Measurements from ENCODE around the gene CCT3.

Gene CCT3

DNA sequence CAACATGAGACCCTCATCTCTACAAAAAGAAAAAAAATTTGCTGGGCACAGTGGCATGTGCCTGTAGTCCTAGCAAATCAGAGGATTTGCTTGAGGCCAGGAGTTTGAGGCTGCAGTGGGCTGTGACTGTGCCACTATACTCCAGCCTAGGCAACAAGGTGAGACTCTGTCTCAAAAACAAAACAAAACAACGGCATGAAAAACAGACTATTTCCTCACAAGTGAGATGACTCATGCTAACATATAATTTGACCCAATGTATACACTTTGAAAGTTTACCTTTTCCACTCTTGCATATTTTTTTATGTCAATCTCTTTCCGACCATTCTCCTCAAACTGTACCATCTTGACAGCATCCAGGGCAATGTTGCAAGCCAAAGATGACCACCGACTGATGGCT lies 17.5 kb downstream of the CCT3 start:
- DNase-seq (ENCODE audit: low read depth) = no peak

DNA sequence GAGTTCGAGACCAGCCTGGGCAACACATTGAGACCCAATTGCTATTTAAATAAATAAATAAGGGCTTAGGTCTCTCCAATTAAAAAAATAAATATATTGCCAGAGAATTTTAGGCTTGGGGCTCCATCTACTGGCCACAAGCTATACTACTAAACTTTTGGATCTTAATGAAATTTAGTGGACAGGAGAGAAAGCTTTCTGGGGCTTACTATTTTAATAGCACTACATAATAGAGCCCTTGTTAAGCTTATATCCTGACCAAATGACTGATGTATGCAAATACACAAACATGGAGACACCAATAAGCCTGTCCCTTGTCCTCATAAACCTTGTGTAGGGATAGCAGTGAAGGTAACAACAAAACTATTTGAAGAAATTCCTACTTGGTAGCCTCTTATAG lies 18.4 kb downstream of the CCT3 start:
- DNase-seq (ENCODE audit: low read depth) = no peak

DNA sequence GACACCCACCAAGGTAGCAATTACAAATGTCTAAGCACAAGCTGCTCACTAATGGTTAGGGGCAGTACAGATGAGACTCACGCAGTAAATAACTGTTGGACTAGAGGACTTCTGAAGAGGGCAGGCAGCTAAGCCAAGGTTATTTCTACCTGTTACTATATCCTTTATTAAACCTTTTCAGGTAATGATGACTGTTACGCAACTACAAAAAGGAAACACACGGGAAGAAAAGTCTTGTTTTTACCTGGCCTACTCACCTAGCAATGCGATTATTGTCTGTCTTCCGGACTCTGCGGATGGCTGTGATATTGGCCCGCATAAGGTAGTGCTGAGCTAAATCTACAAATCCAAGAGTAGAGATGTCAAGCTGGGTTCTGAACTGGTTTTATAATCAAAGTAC lies 21.2 kb downstream of the CCT3 start:
- DNase-seq (ENCODE audit: low read depth) = no peak

DNA sequence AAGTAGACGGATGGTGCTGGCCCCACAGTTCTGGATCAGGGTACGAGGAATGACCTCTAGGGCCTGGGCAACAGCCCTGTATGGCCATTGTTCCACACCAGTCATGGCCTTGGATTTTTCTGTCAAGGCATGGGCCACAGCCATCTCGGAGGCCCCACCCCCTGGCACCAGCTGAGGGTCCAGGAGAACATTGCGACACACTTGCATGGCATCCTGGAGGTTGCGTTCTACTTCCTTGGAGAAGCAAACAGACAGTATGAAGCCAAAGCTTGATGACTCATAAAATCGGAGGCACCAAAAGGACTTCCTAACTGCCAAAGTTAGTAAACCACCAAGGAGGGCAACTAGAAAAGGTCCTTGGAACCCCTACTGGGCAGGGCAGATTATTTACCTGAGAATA lies 27.1 kb downstream of the CCT3 start:
- peak; percentile 7 for DNase-seq (ENCODE audit: low read depth)

DNA sequence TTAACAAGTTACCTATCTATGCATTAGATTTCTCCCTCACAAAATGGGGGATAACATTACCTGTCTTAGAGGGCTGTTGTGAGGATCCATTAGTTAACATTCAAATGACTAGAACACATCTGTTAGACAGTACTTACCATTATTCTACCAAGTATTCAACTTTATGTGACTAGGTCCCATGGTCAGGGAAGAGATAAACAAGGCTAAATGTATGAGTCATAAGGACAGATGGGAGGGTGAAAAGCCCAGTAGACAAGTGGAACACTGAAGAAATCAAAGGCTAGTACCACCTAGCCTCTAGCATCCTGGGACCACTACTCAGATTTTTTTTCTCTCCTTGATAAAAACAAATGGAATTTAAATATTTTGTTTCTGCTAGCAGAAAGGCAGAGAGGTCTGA lies 30.0 kb downstream of the CCT3 start:
- no peak for DNase-seq (ENCODE audit: low read depth)

DNA sequence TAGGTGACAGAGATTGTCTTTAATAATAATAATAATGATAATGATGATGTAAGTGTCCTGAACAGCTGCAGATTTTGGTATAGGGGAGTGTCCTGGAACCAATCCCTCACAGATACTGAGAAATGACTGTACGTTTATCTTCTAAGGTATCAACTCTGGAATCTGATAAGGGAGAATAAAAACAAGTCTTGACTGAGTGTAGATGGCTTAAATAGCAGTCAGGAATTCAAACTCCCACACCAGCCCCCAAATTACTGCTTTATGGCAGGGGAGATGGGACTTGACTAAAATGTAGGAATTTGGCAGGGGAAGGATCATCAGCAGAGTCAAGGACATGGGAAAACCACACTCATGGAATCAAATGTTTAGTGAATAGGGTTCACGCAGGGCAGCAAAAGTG lies 32.9 kb downstream of the CCT3 start:
- no peak for DNase-seq (ENCODE audit: low read depth)

DNA sequence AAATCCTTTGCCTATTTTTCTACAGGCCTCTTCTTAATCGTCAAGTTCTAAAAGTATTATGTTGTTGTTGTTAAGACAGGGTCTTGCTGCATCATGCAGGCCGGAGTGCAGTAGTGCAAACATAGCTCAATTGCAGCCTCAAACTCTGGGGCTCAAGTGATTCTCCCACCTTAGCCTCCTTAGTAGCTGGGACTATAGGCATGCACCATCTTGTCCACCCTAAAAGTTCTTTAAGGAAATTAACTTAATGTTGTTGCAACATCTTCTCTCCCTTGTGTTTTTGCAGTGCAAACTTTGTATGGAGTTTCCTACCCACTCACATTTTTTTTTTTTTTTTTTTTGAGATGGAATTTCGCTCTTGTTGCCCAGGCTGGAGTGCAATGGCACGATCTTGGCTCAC lies 34.9 kb downstream of the CCT3 start:
- DNase-seq (ENCODE audit: low read depth) = no peak

DNA sequence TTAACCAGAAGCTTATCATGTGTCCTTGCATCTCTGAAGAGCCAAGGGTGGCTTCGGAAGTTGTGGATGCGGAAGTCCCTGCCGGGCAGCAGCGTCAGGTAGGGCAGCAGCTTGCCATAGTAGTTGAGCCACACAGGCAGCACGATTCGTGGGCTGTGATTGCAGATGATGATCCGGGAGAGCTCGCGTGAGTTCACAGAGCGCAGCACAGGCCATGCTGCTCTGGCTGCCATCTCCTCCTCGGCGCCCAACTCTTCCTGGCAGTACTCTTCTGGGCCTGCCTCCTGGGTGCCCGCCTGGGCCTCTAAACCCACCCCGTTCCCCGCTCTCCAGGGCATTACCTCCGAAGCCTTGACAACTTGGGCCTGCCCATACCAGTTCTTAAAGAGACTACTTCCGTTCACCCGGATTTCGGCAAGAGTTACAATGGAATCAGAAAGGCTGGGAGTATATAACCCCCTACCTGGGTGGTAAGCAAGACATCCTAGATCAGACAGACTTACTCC lies 39.2 kb downstream of the CCT3 start, which contains the start of gene VHLL:
TSS of gene VHLL (minus strand) at position 456 of the 506 bp plus-strand sequence. CDS start at position 338, 118 bp downstream.
- DNase-seq (ENCODE audit: low read depth) = no peak

DNA sequence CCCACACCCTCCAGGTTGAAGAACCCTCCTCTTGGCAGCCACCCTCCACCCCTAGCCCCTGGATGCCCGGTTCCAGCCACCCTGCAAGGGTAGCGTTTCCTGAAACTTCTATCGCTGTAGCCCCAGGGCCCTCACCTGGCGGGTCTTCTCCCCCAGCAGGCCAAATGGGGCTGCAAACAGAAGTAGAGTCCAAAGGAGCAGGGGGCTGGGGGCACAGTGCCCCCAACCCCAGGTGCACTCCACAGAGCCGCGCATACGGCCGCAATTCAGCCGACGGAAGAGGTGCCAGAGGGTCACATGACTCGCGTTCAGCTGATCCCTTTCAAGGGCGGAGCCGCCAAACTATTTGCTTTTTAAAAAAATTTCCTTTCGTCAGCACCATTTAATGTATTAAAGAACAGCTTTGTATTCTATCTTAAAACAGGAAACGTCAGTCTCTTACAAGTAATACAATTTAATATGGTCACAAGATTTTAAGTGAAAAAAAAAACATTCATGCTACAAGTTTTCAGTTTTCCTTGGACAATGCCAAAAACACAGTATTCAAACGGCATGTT lies 42.6 kb downstream of the CCT3 start, which contains the start of gene GLMP:
TSS of gene GLMP (minus strand) at position 289 of the 557 bp plus-strand sequence. CDS start at position 255, 34 bp downstream.
- DNase-seq (ENCODE audit: low read depth) = peak; percentile 54

DNA sequence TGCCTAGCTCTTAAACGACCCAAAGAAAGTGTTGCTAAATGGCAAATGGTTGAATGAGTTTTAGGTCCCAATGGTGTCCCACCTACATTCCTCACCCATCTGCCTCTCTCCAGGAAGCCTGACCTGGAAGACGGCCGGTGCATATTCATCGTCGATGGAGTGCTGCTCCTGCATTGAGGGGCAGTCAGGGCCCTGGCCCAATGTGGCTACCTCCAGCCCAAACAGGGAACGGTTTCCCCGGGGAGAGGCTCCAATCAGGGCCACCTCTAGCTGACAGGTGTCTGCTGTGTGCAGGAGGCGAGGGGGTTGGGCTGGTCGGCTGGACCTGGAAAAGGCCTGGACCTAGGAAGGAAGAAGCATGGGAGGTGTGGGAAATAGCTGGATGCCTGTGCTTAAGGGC lies 44.2 kb downstream of the CCT3 start:
- no peak for DNase-seq (ENCODE audit: low read depth)

DNA sequence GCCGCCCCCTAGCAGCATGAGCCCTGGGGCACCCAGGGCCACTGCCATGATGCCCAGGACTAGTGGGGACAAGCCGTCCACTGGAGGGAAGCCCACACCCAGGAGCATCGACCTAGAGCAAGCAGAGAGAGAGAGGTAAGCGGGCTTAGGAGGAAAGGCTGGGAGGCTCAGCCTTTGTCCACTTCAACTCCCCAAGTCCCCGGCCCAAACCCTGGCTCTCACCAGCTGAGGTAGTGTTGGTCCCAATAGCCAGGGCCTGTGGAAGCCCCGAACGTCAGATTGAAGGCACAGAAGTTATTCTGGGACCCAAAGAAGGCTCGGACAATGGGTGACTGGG lies 45.0 kb downstream of the CCT3 start:
- DNase-seq (ENCODE audit: low read depth) = no peak

DNA sequence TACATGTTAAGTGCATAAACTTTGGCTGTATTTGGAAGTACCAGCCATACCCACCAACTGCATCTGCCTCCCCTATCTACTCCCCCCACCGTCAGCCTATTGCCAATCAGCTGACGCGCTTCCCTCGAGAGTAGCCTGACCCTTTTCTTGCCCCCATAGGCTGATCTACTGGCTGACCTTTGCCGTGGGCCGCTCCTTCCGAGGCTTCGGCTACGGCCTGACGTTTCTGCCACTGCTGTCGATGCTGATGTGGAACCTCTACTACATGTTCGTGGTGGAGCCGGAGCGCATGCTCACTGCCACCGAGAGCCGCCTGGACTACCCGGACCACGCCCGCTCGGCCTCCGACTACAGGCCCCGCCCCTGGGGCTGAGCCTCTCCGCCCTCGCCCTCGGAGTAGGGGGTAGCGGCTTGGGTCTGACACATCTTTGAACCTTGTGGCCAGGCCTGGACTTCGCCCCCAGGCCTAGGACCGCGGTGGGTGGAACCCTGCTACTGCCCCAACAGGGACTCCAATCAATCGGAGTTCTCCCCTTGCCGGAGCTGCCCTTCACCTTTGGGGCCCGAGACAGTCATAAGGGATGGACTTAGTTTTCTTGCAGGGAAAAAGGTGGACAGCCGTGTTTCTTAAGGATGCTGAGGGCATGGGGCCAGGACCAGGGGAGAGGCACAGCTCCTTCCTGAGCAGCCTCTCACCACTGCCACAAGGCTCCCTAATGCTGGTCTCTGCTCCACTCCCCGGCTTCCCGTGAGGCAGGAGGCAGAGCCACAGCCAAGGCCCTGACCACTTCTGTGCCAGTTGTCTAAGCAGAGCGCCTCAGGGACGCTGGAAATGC lies 46.6 kb downstream of the CCT3 start:
- DNase-seq (ENCODE audit: low read depth) = peak; percentile 78

DNA sequence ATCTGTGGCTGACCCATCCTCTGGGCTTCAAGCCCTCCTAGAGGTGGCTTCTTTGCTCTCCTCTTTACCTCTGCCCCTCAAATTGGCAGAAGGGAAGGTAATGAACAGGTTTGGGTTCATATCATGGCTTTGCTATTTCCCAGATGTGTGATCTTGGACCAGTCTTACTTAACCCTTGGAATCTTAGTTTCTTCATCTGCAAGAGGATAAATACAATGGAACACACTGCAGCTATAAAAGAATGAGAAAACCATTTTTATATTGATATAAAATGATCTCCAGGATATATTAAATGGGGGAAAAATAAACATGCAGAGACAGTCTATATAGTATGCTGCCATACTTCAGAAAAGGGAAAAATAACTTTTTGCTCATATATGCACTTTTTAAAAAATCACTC lies 48.2 kb downstream of the CCT3 start:
- DNase-seq (ENCODE audit: low read depth) = no peak

DNA sequence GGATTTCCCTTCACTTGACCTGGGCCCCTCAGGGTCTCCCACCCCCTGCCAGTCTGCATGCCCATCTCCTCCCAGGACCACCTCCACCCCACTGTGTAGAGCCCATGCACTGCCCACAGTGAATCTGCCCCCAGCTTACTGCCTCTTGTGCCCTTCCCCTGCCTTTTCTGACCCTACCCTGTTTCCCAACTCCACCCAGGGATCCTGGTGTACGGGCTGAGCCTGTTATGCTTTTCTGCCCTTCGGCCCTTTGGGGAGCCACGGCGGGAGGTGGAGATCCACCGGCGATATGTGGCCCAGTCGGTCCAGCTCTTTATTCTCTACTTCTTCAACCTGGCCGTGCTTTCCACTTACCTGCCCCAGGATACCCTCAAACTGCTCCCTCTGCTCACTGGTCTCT lies 52.0 kb downstream of the CCT3 start:
- no peak for DNase-seq (ENCODE audit: low read depth)

DNA sequence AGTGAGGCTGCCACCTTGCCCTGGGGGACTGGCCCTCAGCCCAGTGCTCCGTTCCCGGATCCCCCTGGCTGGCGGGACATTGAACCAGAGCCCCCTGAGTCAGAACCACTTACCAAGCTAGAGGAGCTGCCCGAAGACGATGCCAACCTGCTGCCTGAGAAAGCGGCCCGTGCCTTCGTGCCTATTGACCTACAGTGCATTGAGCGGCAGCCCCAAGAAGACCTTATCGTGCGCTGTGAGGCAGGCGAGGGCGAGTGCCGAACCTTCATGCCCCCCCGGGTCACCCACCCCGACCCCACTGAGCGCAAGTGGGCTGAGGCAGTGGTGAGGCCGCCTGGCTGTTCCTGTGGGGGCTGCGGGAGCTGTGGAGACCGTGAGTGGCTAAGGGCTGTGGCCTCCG lies 52.7 kb downstream of the CCT3 start:
- no peak for DNase-seq (ENCODE audit: low read depth)

DNA sequence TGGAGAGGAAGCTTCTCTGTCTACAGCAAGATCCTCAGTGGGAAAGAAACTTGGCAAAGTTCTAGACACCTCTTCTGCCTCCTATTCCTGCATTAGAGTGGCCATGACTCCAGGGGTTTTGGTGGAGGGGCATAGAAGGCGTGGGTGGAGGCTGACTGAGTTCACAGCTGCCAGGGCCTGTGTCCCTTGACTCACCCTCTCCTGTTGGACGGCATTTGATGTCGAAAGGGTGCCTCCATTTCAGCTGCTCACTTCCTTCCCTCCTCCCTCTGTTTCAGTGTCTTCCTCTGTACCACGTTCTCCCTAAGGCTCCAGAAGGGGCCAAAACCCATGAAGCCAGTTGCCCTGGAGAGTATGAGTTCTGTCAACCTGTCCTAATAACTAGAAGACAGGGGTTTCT lies 53.3 kb downstream of the CCT3 start:
- DNase-seq (ENCODE audit: low read depth) = no peak

DNA sequence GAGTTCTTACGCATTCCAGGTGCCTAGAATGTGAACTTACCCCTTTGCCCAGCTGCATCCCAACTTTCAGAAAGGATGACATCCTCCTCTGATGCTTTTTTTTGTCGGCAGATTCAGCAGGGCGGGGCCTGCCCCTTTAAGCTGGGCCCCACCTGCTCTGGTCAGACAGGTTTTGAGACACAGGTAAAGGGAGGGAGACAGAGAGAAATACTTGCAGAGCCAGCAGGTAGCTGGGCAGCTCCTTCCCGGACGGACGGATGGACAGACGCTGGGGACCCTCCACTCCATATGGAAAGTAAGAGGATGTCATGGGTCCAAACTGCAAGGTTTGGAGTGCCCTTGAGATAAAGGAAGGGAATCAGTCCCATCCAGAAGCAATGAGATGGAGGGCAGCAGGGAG lies 54.0 kb downstream of the CCT3 start, which contains the start of gene TMEM79:
TSS of gene TMEM79 (plus strand) at position 214 of the 400 bp plus-strand sequence. CDS start 902 bp downstream, outside the sequence.
- no peak for DNase-seq (ENCODE audit: low read depth)

DNA sequence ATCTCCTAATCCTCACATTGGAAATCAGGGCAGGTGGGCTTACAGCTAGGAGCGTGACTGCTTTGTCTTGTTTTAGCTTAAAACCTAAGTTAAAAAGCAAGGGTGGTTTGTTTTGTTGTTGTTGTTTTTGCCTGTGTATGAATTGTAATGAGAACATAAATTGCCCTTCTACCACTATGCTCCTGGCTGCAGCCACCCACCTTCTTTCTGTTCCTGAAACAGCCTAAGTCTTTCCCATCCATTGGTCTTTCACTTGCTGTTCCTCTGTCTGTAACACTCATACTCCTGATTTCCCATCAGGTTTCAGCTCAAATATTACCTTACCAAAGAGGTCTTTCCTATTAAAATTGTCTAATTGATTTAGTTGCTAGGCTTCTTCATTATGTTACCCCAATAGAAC lies 54.6 kb downstream of the CCT3 start:
- DNase-seq (ENCODE audit: low read depth) = no peak

DNA sequence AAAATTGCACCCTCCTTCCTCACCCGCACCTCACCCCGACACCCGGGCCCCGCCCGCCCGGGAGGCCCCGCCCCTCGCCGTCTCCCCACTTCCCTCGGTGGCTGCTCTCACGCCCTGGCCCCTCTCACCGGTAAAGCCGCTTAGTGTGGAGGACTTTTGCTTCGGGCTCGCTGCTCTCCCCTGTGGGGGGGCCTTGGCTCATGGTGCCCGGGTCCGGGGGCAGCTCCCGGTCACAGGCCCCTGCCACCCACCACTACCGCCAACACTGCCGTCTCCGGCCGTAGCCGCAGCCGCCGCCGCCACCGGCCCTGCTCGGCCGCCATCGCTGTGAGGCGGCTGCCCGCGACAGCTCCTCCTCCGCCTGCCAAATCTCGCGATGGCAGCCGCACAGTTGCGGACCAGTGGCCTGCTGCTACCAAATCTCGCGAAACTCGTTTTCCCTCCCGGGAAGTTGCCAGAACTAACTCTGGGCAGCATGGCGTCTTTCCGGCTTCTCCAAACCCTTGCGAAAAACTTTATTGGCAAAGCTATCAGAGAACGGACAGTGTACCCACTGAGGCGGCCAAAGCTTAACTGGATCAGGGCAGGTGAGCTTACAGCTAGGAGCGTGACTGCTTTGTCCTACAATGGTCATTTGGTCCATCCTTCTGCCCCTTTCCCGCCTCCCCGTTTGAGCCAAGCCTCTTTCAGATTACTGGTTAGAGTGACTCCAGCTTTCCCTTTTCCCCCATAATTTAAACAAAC lies 55.4 kb downstream of the CCT3 start, which contains the start of gene SMG5:
TSS of gene SMG5 (minus strand) at position 347 of the 744 bp plus-strand sequence. CDS start at position 202, 145 bp downstream.
- DNase-seq (ENCODE audit: low read depth) = peak; percentile 98

DNA sequence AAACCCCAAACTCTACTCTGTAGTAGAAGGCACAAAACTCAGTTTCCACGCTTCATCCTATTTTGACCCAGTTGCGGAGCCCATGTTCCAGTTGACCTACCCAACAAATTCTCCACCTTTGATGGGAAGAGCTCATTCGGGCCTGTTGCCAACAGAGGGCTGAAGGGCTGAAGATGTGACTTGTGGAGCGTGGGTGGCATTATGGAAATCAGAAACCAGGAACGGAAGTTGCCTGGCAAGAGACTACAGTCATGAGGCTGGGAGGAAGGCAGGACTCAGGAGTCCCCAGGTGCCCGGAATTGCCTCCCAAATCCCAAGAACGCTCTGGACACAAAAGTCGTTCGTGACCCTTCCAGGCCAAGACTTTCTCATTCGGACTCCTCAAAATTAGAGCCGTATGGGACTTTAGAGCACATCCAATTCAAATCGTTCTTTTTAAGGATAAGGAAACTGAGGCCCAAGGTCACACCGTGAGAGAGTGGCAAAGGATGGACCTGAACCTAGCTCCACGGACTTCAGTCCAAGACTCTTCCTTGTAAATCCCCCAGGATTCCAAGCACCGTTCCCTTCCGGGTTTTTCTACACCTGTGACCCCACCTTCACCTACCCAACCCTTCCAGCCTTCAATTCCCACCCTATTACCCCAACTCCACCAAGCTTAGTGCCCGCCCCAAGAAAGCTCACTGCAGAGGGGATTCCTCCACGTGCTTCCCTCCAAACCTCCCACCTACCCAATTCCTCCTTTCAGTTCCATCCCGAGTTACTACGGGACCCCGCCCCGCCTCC lies 56.2 kb downstream of the CCT3 start:
- DNase-seq (ENCODE audit: low read depth) = no peak

DNA sequence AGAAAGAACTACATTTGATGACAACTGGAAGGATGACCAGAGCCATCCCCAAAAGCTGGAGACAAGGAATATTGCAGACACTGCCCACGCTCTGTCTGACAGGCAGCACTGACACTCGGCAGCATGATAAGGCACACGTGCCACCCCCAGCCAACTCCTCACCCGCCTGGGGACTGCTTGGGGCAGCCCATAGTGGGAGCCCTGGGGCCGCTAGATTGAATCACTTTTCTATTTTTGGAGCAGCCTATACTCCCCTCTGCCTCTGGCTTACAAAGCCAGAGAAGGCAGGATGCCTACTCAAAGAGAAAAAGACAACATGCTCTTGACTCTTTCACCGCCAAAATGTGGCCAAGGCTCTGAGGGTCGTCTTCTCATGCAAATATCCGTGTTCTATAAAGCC lies 56.8 kb downstream of the CCT3 start:
- DNase-seq (ENCODE audit: low read depth) = peak; percentile 56

DNA sequence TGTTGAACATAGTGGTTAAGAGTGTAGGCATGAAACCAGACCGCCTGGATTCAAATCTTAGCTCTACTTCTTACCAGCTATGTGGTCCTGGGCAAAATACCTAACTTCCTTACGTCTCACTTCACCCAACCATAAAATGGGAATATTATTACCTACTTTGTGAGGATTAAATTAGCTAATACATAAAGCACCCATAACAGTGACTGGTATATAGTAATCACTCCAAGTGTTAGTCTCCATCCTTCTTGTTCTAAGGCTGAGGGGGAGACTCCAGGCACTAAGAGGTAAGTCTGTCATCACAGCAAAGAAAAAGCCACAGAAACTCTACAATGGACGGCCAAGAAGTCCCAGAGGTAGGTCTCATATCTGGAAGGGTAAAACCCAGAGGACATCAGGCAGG lies 58.3 kb downstream of the CCT3 start:
- DNase-seq (ENCODE audit: low read depth) = no peak

Measured in stromal cell of bone marrow (primary cell).